WTC11 (cell line): ENCODE data around the gene RAB3GAP1. TPM values are rescaled to one million over a fixed set of nuclear protein-coding genes. Genes with fewer than 3 reads are reported as not detected.
"Not testable (repeated sequence)": the region's sequence is repeated elsewhere in the genome, so short reads cannot be mapped to it uniquely, and the experiment has no call there.

Experiments
- ATAC-seq: fragments of 200-7000 bp; cut with Tn5 transposase; 2 replicates; pipeline ENCODE4 v1.10.0; 2021; ENCODE audit warnings: mild to moderate bottlenecking, moderate library complexity
- CTCF ChIA-PET: fragments of 300-600 bp; sonication (Branson Sonifier 250); formaldehyde crosslinking; loops from one replicate; lab custom pipeline; 2021; ENCODE audit warnings: antibody characterized with exemption; lab: Charles Lee
- POLR2A ChIA-PET: fragments of 350-600 bp; sonication (Branson Sonifier 250); formaldehyde crosslinking; loops from one replicate; lab custom pipeline; 2021; ENCODE audit warnings: antibody characterized with exemption; lab: Charles Lee
- DNase-seq: peaks from one replicate; pipeline ENCODE4 v3.0.0; 2021; ENCODE audit warnings: low spot score
- H3K27ac Mint-ChIP-seq: 2 replicates; pipeline ENCODE4 v1.8.0; 2021; ENCODE audit warnings: mixed read lengths
- H3K27me3 Mint-ChIP-seq: 2 replicates; pipeline ENCODE4 v1.8.0; 2021; ENCODE audit warnings: low read depth, mild to moderate bottlenecking, moderate library complexity, mixed read lengths
- H3K36me3 Mint-ChIP-seq: 2 replicates; pipeline ENCODE4 v1.8.0; 2021; ENCODE audit warnings: mixed read lengths
- H3K4me1 Mint-ChIP-seq: 2 replicates; pipeline ENCODE4 v1.8.0; 2022; ENCODE audit warnings: mixed read lengths
- H3K4me3 Mint-ChIP-seq: 2 replicates; pipeline ENCODE4 v1.8.0; 2021; ENCODE audit warnings: mild to moderate bottlenecking, moderate library complexity, mixed read lengths
- H3K9me3 Mint-ChIP-seq: 2 replicates; pipeline ENCODE4 v1.8.0; 2021; ENCODE audit warnings: mixed read lengths
- AFF4 ChIP-seq: sonication (generic); formaldehyde crosslinking; IDR thresholded peaks from 2 replicates; pipeline ENCODE4 v1.8.1; 2023; ENCODE audit warnings: mild to moderate bottlenecking, missing genetic modification reagents, borderline replicate concordance
- EMX1 ChIP-seq: fragments of 250-450 bp; sonication (Bioruptor Pico); IDR thresholded peaks from 2 replicates; pipeline ENCODE4 v1.8.0; 2021; ENCODE audit warnings: mild to moderate bottlenecking
- ERG ChIP-seq: fragments of 250-450 bp; sonication (Bioruptor Pico); IDR thresholded peaks from 2 replicates; pipeline ENCODE4 v1.8.0; 2021; ENCODE audit warnings: mild to moderate bottlenecking
- GRHL2 ChIP-seq: fragments of 250-450 bp; sonication (Bioruptor Pico); IDR thresholded peaks from 2 replicates; pipeline ENCODE4 v1.8.0; 2022; ENCODE audit warnings: mild to moderate bottlenecking, moderate library complexity; ENCODE audit not compliant: insufficient replicate concordance, severe bottlenecking
- IRF1 ChIP-seq: sonication (generic); formaldehyde crosslinking; IDR thresholded peaks from 2 replicates; pipeline ENCODE4 v1.8.0; 2023; ENCODE audit warnings: missing genetic modification reagents
- JAZF1 ChIP-seq: fragments of 250-450 bp; sonication (Bioruptor Pico); IDR thresholded peaks from 2 replicates; pipeline ENCODE4 v1.9.0; 2021; ENCODE audit warnings: moderate library complexity, mild to moderate bottlenecking, inconsistent platforms
- NR2C2 ChIP-seq: sonication (generic); formaldehyde crosslinking; IDR thresholded peaks from 2 replicates; pipeline ENCODE4 v1.8.0; 2022; ENCODE audit warnings: mild to moderate bottlenecking, missing genetic modification reagents
- SMAD3 ChIP-seq: sonication (generic); formaldehyde crosslinking; IDR thresholded peaks from 2 replicates; pipeline ENCODE4 v1.8.0; 2022; ENCODE audit warnings: missing genetic modification reagents, mild to moderate bottlenecking, borderline replicate concordance
- SOX15 ChIP-seq: fragments of 250-450 bp; sonication (Bioruptor Pico); IDR thresholded peaks from 2 replicates; pipeline ENCODE4 v1.9.0; 2021; ENCODE audit warnings: mild to moderate bottlenecking
- TCF7 ChIP-seq: sonication (generic); formaldehyde crosslinking; IDR thresholded peaks from 2 replicates; pipeline ENCODE4 v1.8.0; 2022; ENCODE audit warnings: mild to moderate bottlenecking, low read depth, missing genetic modification reagents, moderate library complexity
- TEAD4 ChIP-seq: sonication (generic); formaldehyde crosslinking; IDR thresholded peaks from 2 replicates; pipeline ENCODE4 v1.8.0; 2022; ENCODE audit warnings: mild to moderate bottlenecking, missing genetic modification reagents
- ZBTB43 ChIP-seq: sonication (generic); formaldehyde crosslinking; IDR thresholded peaks from 2 replicates; pipeline ENCODE4 v1.8.1; 2023; ENCODE audit warnings: mild to moderate bottlenecking, missing genetic modification reagents
- ZNF121 ChIP-seq: sonication (generic); formaldehyde crosslinking; IDR thresholded peaks from 2 replicates; pipeline ENCODE4 v1.8.0; 2023; ENCODE audit warnings: missing genetic modification reagents
- total RNA-seq: library from RNA; stranded (reverse); gene quantifications from 3 replicates; pipeline ENCODE4 v1.2.3, GENCODE V29; 2021
- TF ChIP-seq, protein P1 (sequence below): fragments of 250-450 bp; sonication (Bioruptor Pico); conservative IDR thresholded peaks from 2 replicates; pipeline ENCODE4 v1.9.0; 2021; ENCODE audit warnings: mild to moderate bottlenecking
- TF ChIP-seq, protein P2 (sequence below): sonication (generic); formaldehyde crosslinking; IDR thresholded peaks from 2 replicates; pipeline ENCODE4 v1.8.0; 2022; ENCODE audit warnings: mild to moderate bottlenecking, missing genetic modification reagents
- TF ChIP-seq, protein P3 (sequence below): sonication (generic); formaldehyde crosslinking; conservative IDR thresholded peaks from 2 replicates; pipeline ENCODE4 v1.8.1; 2023; ENCODE audit warnings: mild to moderate bottlenecking, low read depth, missing genetic modification reagents, moderate library complexity
- TF ChIP-seq, protein P4 (sequence below): sonication (generic); formaldehyde crosslinking; IDR thresholded peaks from 2 replicates; pipeline ENCODE4 v1.8.0; 2022; ENCODE audit warnings: mild to moderate bottlenecking, missing genetic modification reagents

RAB3GAP1 gene
- total RNA-seq, 1 experiment from 2014 or later, result 27.6 TPM

DNA sequence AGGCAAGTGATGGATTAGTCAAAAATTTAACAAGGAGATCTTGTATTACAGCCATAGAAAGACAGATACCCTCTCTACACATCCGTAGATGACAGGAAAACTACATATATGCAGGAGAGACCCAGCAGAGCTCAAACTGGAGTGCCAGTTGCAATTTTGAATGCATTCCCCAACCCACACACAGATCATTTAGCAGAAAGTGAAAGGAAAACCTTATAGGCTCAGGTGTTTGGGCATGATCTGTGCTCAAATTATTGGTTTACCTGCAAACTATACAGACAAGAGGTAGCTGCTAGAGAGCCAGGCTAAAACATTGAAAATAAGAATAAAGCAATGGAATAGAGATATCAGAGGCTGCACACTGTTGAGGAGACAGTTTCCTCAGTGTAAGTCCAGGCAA, 51.8 kb downstream of the RAB3GAP1 start (continued):
- TF ChIP-seq AFF4 (CRISPR knock-in tag) (no peak), TCF7 (CRISPR knock-in tag) (no peak), SOX15 (CRISPR knock-in tag) (no peak), ZBTB43 (CRISPR knock-in tag) (no peak), ERG (CRISPR knock-in tag) (no peak), SMAD3 (CRISPR knock-in tag) (no peak)
- TF ChIP-seq, protein P1, sequence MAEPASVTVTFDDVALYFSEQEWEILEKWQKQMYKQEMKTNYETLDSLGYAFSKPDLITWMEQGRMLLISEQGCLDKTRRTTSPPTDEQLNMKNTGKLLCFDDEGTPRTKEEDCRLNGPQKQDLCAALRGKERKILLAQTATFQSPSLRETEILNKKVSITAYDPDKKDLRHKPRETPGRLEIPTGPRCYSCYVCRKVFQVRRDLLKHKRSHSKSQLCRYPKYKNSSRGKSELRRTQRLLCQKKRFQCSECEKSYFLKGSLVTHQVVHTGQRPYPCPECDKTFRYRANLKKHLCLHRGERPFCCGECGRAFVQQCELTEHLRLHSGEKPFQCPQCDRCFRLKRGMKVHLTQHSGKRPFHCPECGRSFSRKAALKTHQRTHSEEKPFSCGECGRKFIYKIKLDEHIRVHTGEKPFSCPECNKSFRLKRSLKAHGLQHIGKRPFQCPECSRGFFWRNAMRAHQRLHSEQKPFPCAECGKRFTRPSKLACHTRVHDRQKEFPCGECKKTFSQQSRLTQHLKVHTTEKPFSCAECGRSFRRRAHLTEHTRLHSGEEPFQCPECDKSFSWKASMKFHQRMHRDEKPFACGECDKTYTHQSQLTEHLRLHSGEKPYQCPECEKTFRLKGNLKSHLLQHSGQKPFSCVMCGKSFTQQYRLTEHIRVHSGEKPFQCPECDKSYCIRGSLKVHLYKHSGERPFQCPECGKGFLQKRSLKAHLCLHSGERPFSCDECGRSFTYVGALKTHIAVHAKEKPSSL, result no peak
- TF ChIP-seq, protein P2, sequence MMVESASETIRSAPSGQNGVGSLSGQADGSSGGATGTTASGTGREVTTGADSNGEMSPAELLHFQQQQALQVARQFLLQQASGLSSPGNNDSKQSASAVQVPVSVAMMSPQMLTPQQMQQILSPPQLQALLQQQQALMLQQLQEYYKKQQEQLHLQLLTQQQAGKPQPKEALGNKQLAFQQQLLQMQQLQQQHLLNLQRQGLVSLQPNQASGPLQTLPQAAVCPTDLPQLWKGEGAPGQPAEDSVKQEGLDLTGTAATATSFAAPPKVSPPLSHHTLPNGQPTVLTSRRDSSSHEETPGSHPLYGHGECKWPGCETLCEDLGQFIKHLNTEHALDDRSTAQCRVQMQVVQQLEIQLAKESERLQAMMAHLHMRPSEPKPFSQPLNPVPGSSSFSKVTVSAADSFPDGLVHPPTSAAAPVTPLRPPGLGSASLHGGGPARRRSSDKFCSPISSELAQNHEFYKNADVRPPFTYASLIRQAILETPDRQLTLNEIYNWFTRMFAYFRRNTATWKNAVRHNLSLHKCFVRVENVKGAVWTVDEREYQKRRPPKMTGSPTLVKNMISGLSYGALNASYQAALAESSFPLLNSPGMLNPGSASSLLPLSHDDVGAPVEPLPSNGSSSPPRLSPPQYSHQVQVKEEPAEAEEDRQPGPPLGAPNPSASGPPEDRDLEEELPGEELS, result no peak

DNA sequence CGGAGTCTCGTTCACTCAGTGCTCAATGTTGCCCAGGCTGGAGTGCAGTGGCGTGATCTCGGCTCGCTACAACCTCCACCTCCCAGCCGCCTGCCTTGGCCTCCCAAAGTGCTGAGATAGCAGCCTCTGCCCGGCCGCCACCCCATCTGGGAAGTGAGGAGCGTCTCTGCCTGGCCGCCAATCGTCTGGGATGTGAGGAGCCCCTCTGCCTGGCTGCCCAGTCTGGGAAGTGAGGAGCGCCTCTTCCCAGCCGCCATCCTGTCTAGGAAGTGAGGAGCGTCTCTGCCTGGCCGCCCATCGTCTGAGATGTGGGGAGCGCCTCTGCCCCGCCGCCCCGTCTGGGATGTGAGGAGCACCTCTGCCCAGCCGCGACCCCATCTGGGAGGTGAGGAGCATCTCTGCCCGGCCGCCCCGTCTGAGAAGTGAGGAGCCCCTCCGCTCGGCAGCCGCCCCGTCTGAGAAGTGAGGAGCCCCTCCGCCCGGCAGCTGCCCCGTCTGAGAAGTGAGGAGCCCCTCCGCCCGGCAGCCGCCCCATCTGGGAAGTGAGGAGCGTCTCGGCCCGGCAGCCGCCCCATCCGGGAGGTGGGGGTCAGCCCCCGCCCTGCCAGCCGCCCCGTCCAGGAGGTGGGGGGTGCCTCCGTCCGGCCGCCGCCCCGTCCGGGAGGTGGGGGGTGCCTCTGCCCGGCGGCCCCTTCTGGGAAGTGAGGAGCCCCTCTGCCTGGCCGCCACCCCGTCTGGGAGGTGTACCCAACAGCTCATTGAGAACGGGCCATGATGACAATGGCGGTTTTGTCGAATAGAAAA, 53.6 kb downstream of the RAB3GAP1 start:
- peaks cover 23% of the 10 kb centered on the region for H3K9me3 Mint-ChIP-seq

GRCh38 chr2:135113322-135113721, 61.2 kb downstream of the RAB3GAP1 start:
- DNase-seq (no peak), ATAC-seq (no peak)
- no peaks in the 10 kb centered on the region for H3K4me1 Mint-ChIP-seq
- peaks cover 6% of the 10 kb centered on the region; the same call in 1 of the 2 replicates for H3K36me3 Mint-ChIP-seq
- no peaks in the 10 kb centered on the region for H3K27me3 Mint-ChIP-seq
- ChIA-PET CTCF (interaction anchor here (0.6 kb wide), 1 partner anchor 494 kb away, joined by 3 read pairs; no protein-coding TSS in a partner anchor), POLR2A (no interaction called here)
- no peaks in the 10 kb centered on the region for H3K9me3 Mint-ChIP-seq
- no peak overlapping the region for H3K27ac Mint-ChIP-seq
- H3K4me3 Mint-ChIP-seq, result no peak overlapping the region
- no peak for TF ChIP-seq IRF1
- TF ChIP-seq NR2C2 (CRISPR knock-in tag), result no peak
- TF ChIP-seq TEAD4 (CRISPR knock-in tag), result no peak
- TF ChIP-seq, protein P3, sequence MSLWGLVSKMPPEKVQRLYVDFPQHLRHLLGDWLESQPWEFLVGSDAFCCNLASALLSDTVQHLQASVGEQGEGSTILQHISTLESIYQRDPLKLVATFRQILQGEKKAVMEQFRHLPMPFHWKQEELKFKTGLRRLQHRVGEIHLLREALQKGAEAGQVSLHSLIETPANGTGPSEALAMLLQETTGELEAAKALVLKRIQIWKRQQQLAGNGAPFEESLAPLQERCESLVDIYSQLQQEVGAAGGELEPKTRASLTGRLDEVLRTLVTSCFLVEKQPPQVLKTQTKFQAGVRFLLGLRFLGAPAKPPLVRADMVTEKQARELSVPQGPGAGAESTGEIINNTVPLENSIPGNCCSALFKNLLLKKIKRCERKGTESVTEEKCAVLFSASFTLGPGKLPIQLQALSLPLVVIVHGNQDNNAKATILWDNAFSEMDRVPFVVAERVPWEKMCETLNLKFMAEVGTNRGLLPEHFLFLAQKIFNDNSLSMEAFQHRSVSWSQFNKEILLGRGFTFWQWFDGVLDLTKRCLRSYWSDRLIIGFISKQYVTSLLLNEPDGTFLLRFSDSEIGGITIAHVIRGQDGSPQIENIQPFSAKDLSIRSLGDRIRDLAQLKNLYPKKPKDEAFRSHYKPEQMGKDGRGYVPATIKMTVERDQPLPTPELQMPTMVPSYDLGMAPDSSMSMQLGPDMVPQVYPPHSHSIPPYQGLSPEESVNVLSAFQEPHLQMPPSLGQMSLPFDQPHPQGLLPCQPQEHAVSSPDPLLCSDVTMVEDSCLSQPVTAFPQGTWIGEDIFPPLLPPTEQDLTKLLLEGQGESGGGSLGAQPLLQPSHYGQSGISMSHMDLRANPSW (CRISPR knock-in tag), result no peak
- no peak for TF ChIP-seq ZNF121 (CRISPR knock-in tag)
- TF ChIP-seq, protein P4, sequence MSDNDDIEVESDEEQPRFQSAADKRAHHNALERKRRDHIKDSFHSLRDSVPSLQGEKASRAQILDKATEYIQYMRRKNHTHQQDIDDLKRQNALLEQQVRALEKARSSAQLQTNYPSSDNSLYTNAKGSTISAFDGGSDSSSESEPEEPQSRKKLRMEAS (CRISPR knock-in tag), result no peak
- TF ChIP-seq JAZF1 (CRISPR knock-in tag), result no peak
- no peak for TF ChIP-seq EMX1 (CRISPR knock-in tag)
- TF ChIP-seq GRHL2 (CRISPR knock-in tag), result no peak

More for the DNA sequence above, 53.6 kb downstream of the RAB3GAP1 start:
- H3K4me1 Mint-ChIP-seq, ATAC-seq, CTCF ChIA-PET, H3K4me3 Mint-ChIP-seq, H3K27ac Mint-ChIP-seq, DNase-seq, H3K27me3 Mint-ChIP-seq, POLR2A ChIA-PET: not testable (repeated sequence)
- H3K36me3 Mint-ChIP-seq, result peaks cover 42% of the 10 kb centered on the region
